ENCODE data around the gene SKP2.

- TF ChIP-seq CTCF (IDR thresholded peaks at IDR 0.05; ENCODE audit: poor library complexity, severe bottlenecking) (no peak), EZH2 (IDR thresholded peaks at IDR 0.05; ENCODE audit: borderline replicate concordance, insufficient read depth, low read length, poor library complexity, severe bottlenecking) (no peak), POLR2AphosphoS5 (IDR thresholded peaks at IDR 0.05) (no peak), MXI1 (conservative IDR thresholded peaks at IDR 0.05; ENCODE audit: poor library complexity, severe bottlenecking) (no peak), TAF1 (IDR thresholded peaks at IDR 0.05; ENCODE audit: low read depth) (no peak), SMC3 (conservative IDR thresholded peaks at IDR 0.05; ENCODE audit: poor library complexity) (no peak), RAD21 (conservative IDR thresholded peaks at IDR 0.05) (no peak), EP300 (conservative IDR thresholded peaks at IDR 0.05; ENCODE audit: poor library complexity, severe bottlenecking) (no peak)
- TF ChIP-seq, protein P1, sequence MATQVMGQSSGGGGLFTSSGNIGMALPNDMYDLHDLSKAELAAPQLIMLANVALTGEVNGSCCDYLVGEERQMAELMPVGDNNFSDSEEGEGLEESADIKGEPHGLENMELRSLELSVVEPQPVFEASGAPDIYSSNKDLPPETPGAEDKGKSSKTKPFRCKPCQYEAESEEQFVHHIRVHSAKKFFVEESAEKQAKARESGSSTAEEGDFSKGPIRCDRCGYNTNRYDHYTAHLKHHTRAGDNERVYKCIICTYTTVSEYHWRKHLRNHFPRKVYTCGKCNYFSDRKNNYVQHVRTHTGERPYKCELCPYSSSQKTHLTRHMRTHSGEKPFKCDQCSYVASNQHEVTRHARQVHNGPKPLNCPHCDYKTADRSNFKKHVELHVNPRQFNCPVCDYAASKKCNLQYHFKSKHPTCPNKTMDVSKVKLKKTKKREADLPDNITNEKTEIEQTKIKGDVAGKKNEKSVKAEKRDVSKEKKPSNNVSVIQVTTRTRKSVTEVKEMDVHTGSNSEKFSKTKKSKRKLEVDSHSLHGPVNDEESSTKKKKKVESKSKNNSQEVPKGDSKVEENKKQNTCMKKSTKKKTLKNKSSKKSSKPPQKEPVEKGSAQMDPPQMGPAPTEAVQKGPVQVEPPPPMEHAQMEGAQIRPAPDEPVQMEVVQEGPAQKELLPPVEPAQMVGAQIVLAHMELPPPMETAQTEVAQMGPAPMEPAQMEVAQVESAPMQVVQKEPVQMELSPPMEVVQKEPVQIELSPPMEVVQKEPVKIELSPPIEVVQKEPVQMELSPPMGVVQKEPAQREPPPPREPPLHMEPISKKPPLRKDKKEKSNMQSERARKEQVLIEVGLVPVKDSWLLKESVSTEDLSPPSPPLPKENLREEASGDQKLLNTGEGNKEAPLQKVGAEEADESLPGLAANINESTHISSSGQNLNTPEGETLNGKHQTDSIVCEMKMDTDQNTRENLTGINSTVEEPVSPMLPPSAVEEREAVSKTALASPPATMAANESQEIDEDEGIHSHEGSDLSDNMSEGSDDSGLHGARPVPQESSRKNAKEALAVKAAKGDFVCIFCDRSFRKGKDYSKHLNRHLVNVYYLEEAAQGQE (IDR thresholded peaks at IDR 0.05; ENCODE audit: borderline replicate concordance) = no peak
These were observed 46.4 kb downstream of the SKP2 start for GRCh38 chr5:36198281-36198680.

Measured in neural cell (in vitro differentiated cells).